ENCODE results near the gene SIVA1.

SIVA1 gene

DNA sequence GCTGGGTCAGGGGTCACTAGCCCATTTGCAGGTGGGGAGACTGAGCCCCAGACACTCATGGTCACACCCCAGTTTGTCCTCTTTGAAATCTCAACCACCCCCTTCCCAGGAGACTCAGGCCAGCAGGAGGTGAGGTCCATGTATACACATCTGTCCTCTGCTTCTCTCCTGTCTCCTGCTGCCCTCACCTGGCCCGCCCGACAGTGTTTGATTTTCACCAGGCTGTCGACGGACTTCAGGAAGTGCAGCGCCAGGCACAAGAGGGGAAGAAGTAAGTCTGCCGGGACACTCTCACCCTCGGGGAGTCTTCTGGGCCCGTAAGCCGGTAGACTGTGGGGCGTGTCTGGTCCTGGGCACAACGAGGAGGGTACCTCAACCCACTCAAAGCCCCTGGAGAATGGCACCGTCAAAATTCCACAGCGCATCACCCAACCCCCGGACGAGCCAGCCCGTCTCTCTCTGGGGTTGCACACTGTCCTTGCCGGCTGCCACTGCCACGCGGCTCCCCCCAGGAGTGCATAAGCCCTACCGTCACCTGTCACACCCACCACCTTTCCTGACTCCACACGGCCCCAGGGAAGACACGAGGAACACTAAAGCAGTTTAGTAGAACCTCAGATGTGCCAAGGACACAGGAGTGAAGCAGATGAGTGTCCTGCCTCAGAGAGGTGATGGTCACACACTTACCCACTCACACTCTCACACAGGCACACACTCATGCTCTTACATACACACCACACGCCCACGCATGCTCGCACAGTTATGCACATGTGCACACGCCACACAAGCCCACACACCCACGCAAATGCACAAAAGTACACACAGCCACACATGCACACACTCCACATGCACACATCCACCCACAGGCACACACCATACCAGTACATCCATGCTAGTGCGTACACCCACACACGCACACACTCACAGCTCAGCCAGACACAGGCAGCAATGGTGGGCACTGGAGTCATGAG is 13.1 kb upstream of the SIVA1 start:
- H3K4me3 ChIP-seq (ENCODE audit: low read depth in 1 of 2, low read length in 2 of 2) = no peak overlapping the region
- no peaks in the 10 kb centered on the region for H3K9me3 ChIP-seq (ENCODE audit: low read length)
- no peaks in the 10 kb centered on the region for H3K27me3 ChIP-seq (ENCODE audit: control insufficient read depth in 1 of 2, insufficient read depth in 2 of 2, low read length in 2 of 2)
- no peak overlapping the region for H3K9ac ChIP-seq (ENCODE audit: low read length)
- no peak overlapping the region for H3K27ac ChIP-seq (ENCODE audit: low read depth, low read length)
- H3K4me1 ChIP-seq (ENCODE audit: insufficient read depth, low read length) = peaks cover 10% of the 10 kb centered on the region
- no peaks in the 10 kb centered on the region for H3K36me3 ChIP-seq (ENCODE audit: insufficient read depth, low read length)

GRCh38 chr14:104741108-104741802 is 11.7 kb upstream of the SIVA1 start:
- Histone ChIP-seq H3K4me1 (ENCODE audit: insufficient read depth, low read length) (peaks cover 10% of the 10 kb centered on the region), H3K9ac (ENCODE audit: low read length) (no peak overlapping the region), H3K4me3 (ENCODE audit: low read depth in 1 of 2, low read length in 2 of 2) (no peak overlapping the region), H3K9me3 (ENCODE audit: low read length) (no peaks in the 10 kb centered on the region), H3K27me3 (ENCODE audit: control insufficient read depth in 1 of 2, insufficient read depth in 2 of 2, low read length in 2 of 2) (no peaks in the 10 kb centered on the region), H3K36me3 (ENCODE audit: insufficient read depth, low read length) (no peaks in the 10 kb centered on the region), H3K27ac (ENCODE audit: low read depth, low read length) (no peak overlapping the region)

DNA sequence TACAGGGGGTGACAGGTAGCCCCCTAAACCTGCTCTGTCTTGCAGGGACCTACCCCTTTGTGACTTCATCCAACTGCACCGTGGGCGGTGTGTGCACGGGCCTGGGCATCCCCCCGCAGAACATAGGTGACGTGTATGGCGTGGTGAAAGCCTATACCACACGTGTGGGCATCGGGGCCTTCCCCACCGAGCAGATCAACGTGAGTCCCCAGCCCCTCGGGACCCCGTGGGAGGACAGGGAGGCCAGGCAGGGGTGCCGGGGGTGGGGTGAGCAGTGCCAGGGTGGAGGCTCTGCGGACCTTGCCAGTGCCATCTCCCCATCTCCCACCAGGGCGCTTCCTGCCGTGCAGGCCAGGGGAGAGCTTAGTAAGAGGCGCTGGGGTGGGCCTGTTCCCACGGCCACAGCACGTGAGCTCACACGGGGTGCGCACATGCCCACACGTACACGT is 11.1 kb upstream of the SIVA1 start:
- Histone ChIP-seq H3K36me3 (ENCODE audit: insufficient read depth, low read length) (no peaks in the 10 kb centered on the region), H3K9ac (ENCODE audit: low read length) (no peak overlapping the region), H3K9me3 (ENCODE audit: low read length) (no peaks in the 10 kb centered on the region), H3K27me3 (ENCODE audit: control insufficient read depth in 1 of 2, insufficient read depth in 2 of 2, low read length in 2 of 2) (no peaks in the 10 kb centered on the region), H3K4me3 (ENCODE audit: low read depth in 1 of 2, low read length in 2 of 2) (no peak overlapping the region), H3K4me1 (ENCODE audit: insufficient read depth, low read length) (peaks cover 11% of the 10 kb centered on the region), H3K27ac (ENCODE audit: low read depth, low read length) (no peak overlapping the region)

DNA sequence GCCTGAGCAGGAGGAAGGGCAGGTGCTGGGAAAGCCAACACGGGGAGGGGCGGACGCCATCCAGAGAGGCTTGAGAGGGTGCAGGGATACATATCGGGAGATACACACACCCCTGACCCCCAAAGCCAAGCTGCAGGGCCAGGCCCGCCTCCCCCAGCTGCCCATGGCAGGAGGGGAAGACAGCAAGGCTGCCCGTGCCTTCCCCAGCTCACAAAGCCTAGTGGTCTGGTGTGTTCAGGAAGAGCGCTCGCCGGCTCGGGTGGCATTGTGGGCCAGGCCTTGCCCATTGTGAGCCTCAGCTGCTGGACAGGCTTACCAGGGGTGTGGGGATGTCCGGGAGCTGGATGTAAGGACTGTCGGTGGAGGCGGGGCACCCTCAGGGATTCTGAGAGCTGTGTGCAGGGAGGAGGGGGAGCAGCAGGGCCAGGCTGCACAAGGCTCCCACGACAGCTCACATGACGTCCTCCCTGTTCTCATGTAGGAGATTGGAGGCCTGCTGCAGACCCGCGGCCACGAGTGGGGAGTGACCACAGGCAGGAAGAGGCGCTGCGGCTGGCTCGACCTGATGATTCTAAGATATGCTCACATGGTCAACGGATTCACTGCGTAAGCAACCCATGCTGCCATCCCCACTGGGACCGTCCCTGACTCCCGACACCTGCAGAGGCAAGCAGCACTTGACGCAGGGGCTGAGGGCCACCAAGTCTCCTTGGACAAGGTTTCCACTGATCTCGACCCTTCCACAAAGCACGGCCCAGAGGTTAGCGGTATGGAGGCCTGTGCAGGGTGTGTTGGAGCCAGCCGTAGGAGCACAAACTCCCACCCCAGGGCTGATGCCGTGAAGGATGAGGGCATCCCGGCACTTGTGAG is 10.1 kb upstream of the SIVA1 start:
- no peaks in the 10 kb centered on the region for H3K27me3 ChIP-seq (ENCODE audit: control insufficient read depth in 1 of 2, insufficient read depth in 2 of 2, low read length in 2 of 2)
- H3K9ac ChIP-seq (ENCODE audit: low read length) = no peak overlapping the region
- no peaks in the 10 kb centered on the region for H3K36me3 ChIP-seq (ENCODE audit: insufficient read depth, low read length)
- H3K4me3 ChIP-seq (ENCODE audit: low read depth in 1 of 2, low read length in 2 of 2) = no peak overlapping the region
- H3K9me3 ChIP-seq (ENCODE audit: low read length) = no peaks in the 10 kb centered on the region
- peaks cover 18% of the 10 kb centered on the region for H3K4me1 ChIP-seq (ENCODE audit: insufficient read depth, low read length)
- H3K27ac ChIP-seq (ENCODE audit: low read depth, low read length) = no peak overlapping the region

DNA sequence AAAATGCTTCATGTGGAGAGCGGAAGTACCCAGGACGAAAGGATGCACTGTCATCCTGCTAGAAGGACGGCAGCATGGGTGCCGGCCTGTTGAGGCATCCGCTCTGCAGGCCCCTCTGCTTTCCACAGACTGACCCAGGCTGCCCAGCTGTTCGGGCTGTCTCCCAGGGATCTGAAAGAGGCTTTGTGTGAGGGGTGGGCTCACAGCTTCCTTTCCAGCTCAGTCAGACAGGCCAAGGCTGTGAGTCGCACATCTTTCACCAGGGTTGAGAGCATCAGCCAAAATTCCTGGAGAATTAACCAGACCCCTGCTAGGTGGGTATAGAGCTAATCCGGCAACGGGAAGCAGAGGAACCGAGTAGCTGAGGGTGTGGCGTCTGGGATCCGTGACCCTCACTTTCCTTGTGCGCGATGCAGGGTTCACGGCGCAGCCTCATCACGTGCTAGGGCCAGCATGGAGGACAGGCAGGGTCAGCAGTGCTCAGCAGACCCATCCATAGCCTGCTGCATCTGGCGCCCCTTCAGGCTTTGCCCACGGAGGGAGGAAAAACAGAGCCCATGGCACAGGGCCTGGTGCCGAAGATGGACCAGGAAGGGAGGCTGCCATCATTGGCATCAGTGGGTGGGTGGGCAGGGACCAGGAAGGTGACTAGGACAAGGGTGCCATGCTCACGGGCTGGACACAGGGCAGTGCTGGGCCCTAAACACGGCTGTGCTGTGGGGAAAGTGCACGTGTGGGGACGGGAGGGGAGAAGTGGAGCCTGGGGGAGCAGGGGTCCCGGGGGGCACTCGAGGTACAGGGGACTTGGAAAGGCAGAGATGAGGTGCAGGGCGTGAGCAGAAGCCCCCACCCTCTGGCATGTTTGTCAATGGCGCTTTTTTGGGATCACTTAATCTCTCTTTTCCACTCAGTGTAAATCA is 9.2 kb upstream of the SIVA1 start:
- Histone ChIP-seq H3K36me3 (ENCODE audit: insufficient read depth, low read length) (no peaks in the 10 kb centered on the region), H3K9ac (ENCODE audit: low read length) (no peak overlapping the region), H3K9me3 (ENCODE audit: low read length) (no peaks in the 10 kb centered on the region), H3K27me3 (ENCODE audit: control insufficient read depth in 1 of 2, insufficient read depth in 2 of 2, low read length in 2 of 2) (no peaks in the 10 kb centered on the region), H3K27ac (ENCODE audit: low read depth, low read length) (no peak overlapping the region), H3K4me3 (ENCODE audit: low read depth in 1 of 2, low read length in 2 of 2) (no peak overlapping the region), H3K4me1 (ENCODE audit: insufficient read depth, low read length) (peaks cover 21% of the 10 kb centered on the region)

DNA sequence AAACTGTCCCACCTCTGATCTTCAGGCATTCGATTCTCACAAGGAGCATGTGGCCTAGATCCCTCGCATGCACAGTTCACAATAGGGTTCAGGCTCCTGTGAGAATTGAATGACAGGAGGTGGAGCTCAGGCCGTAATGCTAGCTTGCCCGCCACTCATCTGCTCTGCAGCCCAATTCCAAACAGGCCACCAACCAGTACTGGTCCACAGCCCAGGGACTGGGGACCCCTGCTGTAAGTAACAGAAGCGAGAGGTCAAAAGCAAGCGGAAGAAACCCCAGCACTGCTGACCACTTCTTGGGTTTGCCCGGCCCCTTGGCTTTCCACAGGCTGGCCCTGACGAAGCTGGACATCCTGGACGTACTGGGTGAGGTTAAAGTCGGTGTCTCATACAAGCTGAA is 8.5 kb upstream of the SIVA1 start:
- H3K36me3 ChIP-seq (ENCODE audit: insufficient read depth, low read length) = no peaks in the 10 kb centered on the region

GRCh38 chr14:104745431-104745830 is 7.5 kb upstream of the SIVA1 start:
- Histone ChIP-seq H3K4me1 (ENCODE audit: insufficient read depth, low read length) (peaks cover 31% of the 10 kb centered on the region), H3K9me3 (ENCODE audit: low read length) (no peaks in the 10 kb centered on the region), H3K9ac (ENCODE audit: low read length) (no peak overlapping the region), H3K27ac (ENCODE audit: low read depth, low read length) (no peak overlapping the region), H3K4me3 (ENCODE audit: low read depth in 1 of 2, low read length in 2 of 2) (no peak overlapping the region), H3K36me3 (ENCODE audit: insufficient read depth, low read length) (no peaks in the 10 kb centered on the region), H3K27me3 (ENCODE audit: control insufficient read depth in 1 of 2, insufficient read depth in 2 of 2, low read length in 2 of 2) (no peaks in the 10 kb centered on the region)

More for the DNA sequence above, 8.5 kb upstream of the SIVA1 start:
- Histone ChIP-seq H3K27ac (ENCODE audit: low read depth, low read length) (no peak overlapping the region), H3K4me1 (ENCODE audit: insufficient read depth, low read length) (peaks cover 27% of the 10 kb centered on the region), H3K9ac (ENCODE audit: low read length) (no peak overlapping the region), H3K27me3 (ENCODE audit: control insufficient read depth in 1 of 2, insufficient read depth in 2 of 2, low read length in 2 of 2) (no peaks in the 10 kb centered on the region), H3K4me3 (ENCODE audit: low read depth in 1 of 2, low read length in 2 of 2) (no peak overlapping the region), H3K9me3 (ENCODE audit: low read length) (no peaks in the 10 kb centered on the region)

- H3K27ac ChIP-seq (ENCODE audit: low read depth, low read length) = no peak overlapping the region
- H3K4me3 ChIP-seq (ENCODE audit: low read depth in 1 of 2, low read length in 2 of 2) = no peak overlapping the region
- H3K36me3 ChIP-seq (ENCODE audit: insufficient read depth, low read length) = no peaks in the 10 kb centered on the region
- H3K4me1 ChIP-seq (ENCODE audit: insufficient read depth, low read length) = peaks cover 31% of the 10 kb centered on the region
- H3K9ac ChIP-seq (ENCODE audit: low read length) = no peak overlapping the region
- H3K9me3 ChIP-seq (ENCODE audit: low read length) = no peaks in the 10 kb centered on the region
- no peaks in the 10 kb centered on the region for H3K27me3 ChIP-seq (ENCODE audit: control insufficient read depth in 1 of 2, insufficient read depth in 2 of 2, low read length in 2 of 2)
Measured at GRCh38 chr14:104746071-104746545, 6.8 kb upstream of the SIVA1 start.

- H3K9ac ChIP-seq (ENCODE audit: low read length) = no peak overlapping the region
- no peaks in the 10 kb centered on the region for H3K9me3 ChIP-seq (ENCODE audit: low read length)
- H3K36me3 ChIP-seq (ENCODE audit: insufficient read depth, low read length) = no peaks in the 10 kb centered on the region
- no peak overlapping the region for H3K27ac ChIP-seq (ENCODE audit: low read depth, low read length)
- no peaks in the 10 kb centered on the region for H3K27me3 ChIP-seq (ENCODE audit: control insufficient read depth in 1 of 2, insufficient read depth in 2 of 2, low read length in 2 of 2)
- H3K4me3 ChIP-seq (ENCODE audit: low read depth in 1 of 2, low read length in 2 of 2) = no peak overlapping the region
- H3K4me1 ChIP-seq (ENCODE audit: insufficient read depth, low read length) = peaks cover 32% of the 10 kb centered on the region
Measured at GRCh38 chr14:104746934-104747481, 5.9 kb upstream of the SIVA1 start.

DNA sequence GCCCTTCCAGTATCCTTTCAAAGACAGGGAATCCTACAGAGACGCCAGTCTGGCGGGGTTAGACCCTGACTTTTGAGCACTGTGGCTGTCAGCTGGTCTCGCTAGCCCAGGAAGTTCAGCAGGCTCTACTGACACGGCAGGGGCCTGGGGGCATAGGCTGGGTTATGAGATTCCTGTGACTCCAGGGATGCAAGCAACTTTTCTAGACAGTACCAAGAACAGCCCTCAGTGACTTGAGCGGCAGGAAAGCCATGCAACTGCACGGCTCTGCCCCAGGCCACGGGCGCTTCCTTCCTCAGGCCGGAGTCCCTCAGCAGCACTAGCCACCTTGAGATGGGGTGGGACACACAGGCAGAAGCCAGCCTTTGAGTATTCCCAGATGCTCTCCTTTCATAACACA is 5.1 kb upstream of the SIVA1 start:
- H3K9ac ChIP-seq (ENCODE audit: low read length) = no peak overlapping the region
- no peaks in the 10 kb centered on the region for H3K9me3 ChIP-seq (ENCODE audit: low read length)
- no peaks in the 10 kb centered on the region for H3K27me3 ChIP-seq (ENCODE audit: control insufficient read depth in 1 of 2, insufficient read depth in 2 of 2, low read length in 2 of 2)
- no peaks in the 10 kb centered on the region for H3K36me3 ChIP-seq (ENCODE audit: insufficient read depth, low read length)
- H3K27ac ChIP-seq (ENCODE audit: low read depth, low read length) = no peak overlapping the region
- no peak overlapping the region for H3K4me3 ChIP-seq (ENCODE audit: low read depth in 1 of 2, low read length in 2 of 2)
- H3K4me1 ChIP-seq (ENCODE audit: insufficient read depth, low read length) = peaks cover 35% of the 10 kb centered on the region

All from muscle layer of colon (tissue), 2 donors.